ENCODE measurements around the gene COMT. TPM values are rescaled to one million over a fixed set of nuclear protein-coding genes. Genes with fewer than 3 reads are reported as not detected.

The COMT gene
- total and polyA plus RNA-seq, 2 donors from 2014 or later = 118 to 244 TPM

- TF ChIP-seq CTCF (IDR thresholded peaks at IDR 0.05; ENCODE audit: borderline replicate concordance, extremely low read depth, insufficient read depth) = no peak
- H3K4me1 ChIP-seq (ENCODE audit: control insufficient read depth in 2 of 3, insufficient read depth in 2 of 3, low read depth in 1 of 3, low read length in 3 of 3) = peaks cover 0 to 32% (median 13%) of the 10 kb centered on the region in 3 donors
- peak in 1 of 5 donors; percentile 60 for DNase-seq
- H3K27me3 ChIP-seq (ENCODE audit: control insufficient read depth, insufficient read depth, low read length) = no peaks in the 10 kb centered on the region
- no peak overlapping the region for H3K27ac ChIP-seq (ENCODE audit: low read depth in 2 of 2, low read length in 2 of 2)
- H3K4me3 ChIP-seq (ENCODE audit: low read length in 3 of 3) = no peak overlapping the region
- intact Hi-C loops (cut with DNase I) = no loop called here
- H3K36me3 ChIP-seq (ENCODE audit: control insufficient read depth in 2 of 3, insufficient read depth in 3 of 3, low read length in 3 of 3) = no peaks in the 10 kb centered on the region
- H3K9ac ChIP-seq (ENCODE audit: low read length in 3 of 3) = no peak overlapping the region
- no peak for FAIRE-seq
- H3K9me3 ChIP-seq (ENCODE audit: control insufficient read depth in 2 of 3, insufficient read depth in 1 of 3, low read length in 3 of 3) = no peaks in the 10 kb centered on the region
Observed at GRCh38 chr22:19997561-19998231, 56.1 kb downstream of the COMT start.

- Histone ChIP-seq H3K27me3 (ENCODE audit: control insufficient read depth, insufficient read depth, low read length) (no peaks in the 10 kb centered on the region), H3K27ac (ENCODE audit: low read depth in 2 of 2, low read length in 2 of 2) (no peak overlapping the region), H3K9me3 (ENCODE audit: control insufficient read depth in 2 of 3, insufficient read depth in 1 of 3, low read length in 3 of 3) (peaks cover 0 to 2% (median 0%) of the 10 kb centered on the region in 3 donors), H3K4me1 (ENCODE audit: control insufficient read depth in 2 of 3, insufficient read depth in 2 of 3, low read depth in 1 of 3, low read length in 3 of 3) (peaks cover 0 to 31% (median 13%) of the 10 kb centered on the region in 3 donors), H3K9ac (ENCODE audit: low read length in 3 of 3) (no peak overlapping the region), H3K4me3 (ENCODE audit: low read length in 3 of 3) (no peak overlapping the region), H3K36me3 (ENCODE audit: control insufficient read depth in 2 of 3, insufficient read depth in 3 of 3, low read length in 3 of 3) (no peaks in the 10 kb centered on the region)
- intact Hi-C loops (cut with DNase I) = no loop called here
- DNase-seq = peak in 1 of 5 donors; percentile 71
- no peak for FAIRE-seq
- TF ChIP-seq CTCF (IDR thresholded peaks at IDR 0.05; ENCODE audit: borderline replicate concordance, extremely low read depth, insufficient read depth) = no peak
Observed at GRCh38 chr22:19998232-19998951, 56.8 kb downstream of the COMT start.

- Histone ChIP-seq H3K4me3 (ENCODE audit: low read length in 3 of 3) (no peak overlapping the region), H3K9me3 (ENCODE audit: control insufficient read depth in 2 of 3, insufficient read depth in 1 of 3, low read length in 3 of 3) (peaks cover 0 to 3% (median 0%) of the 10 kb centered on the region in 3 donors), H3K36me3 (ENCODE audit: control insufficient read depth in 2 of 3, insufficient read depth in 3 of 3, low read length in 3 of 3) (no peaks in the 10 kb centered on the region), H3K4me1 (ENCODE audit: control insufficient read depth in 2 of 3, insufficient read depth in 2 of 3, low read depth in 1 of 3, low read length in 3 of 3) (peaks cover 0 to 31% (median 13%) of the 10 kb centered on the region in 3 donors), H3K27me3 (ENCODE audit: control insufficient read depth, insufficient read depth, low read length) (no peaks in the 10 kb centered on the region), H3K9ac (ENCODE audit: low read length in 3 of 3) (no peak overlapping the region), H3K27ac (ENCODE audit: low read depth in 2 of 2, low read length in 2 of 2) (no peak overlapping the region)
- TF ChIP-seq CTCF (IDR thresholded peaks at IDR 0.05; ENCODE audit: borderline replicate concordance, extremely low read depth, insufficient read depth) = no peak
- DNase-seq (peak in 1 of 5 donors; percentile 63), FAIRE-seq (no peak)
- intact Hi-C loops (cut with DNase I) = no loop called here
Observed at GRCh38 chr22:19998991-19999820, 57.6 kb downstream of the COMT start.
